HTR-8/SVneo (cell line): ENCODE data around the gene STK39.
"Not testable (repeated sequence)": the region's sequence is repeated elsewhere in the genome, so short reads cannot be mapped to it uniquely, and the experiment has no call there.

ENCODE experiments used
- DNase-seq: peaks from one replicate; pipeline ENCODE4 v3.0.0; 2011; ENCODE audit warnings: low spot score, mixed read lengths; ENCODE audit not compliant: insufficient read length
- FAIRE-seq: peaks from 2 replicates; lab custom pipeline; 2011; peaks lifted over from hg19 to GRCh38; lab: Jason Lieb, UNC

STK39 gene

DNA sequence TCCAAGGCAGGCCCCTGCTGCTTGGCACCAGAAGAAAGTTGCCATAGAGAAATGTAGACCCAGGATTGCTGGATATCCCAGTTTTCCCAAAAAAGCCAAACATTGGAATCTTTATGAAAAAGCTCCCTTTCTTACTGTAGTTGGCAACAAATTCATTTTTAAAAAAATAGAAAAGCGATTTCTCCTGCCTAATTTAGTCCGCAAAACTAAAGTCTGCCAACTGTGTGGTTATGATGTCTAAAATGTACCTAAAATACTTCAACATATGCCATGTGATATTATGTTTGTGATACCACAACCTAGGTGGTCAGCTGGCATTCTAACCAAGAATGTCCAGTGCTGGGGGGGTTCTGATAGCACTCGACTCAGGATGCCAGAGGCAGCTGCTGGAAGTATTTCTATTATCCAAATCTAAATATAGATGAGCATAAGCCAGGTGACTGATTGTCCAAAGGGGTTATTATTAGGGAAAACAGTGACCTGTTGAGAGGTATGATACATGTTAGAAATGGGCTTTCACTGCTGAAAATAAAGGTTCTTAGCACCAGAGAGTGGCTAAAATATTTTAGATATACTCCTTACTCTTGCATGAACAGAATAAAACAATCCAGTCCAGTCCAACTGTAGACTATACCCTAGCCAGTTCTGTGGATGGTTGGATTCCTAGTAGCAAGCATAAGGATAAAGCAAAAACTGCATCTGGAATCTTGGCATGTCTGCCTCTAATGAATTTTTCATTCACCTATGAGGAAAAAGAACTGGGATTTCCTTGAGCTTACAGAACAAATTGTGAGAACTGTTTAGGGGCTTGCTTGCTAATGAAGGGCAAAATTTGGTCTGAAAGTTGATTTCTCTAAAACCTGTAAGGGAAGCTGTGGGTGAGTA lies 101.7 kb downstream of the STK39 start:
- FAIRE-seq (no peak), DNase-seq (no peak)

DNA sequence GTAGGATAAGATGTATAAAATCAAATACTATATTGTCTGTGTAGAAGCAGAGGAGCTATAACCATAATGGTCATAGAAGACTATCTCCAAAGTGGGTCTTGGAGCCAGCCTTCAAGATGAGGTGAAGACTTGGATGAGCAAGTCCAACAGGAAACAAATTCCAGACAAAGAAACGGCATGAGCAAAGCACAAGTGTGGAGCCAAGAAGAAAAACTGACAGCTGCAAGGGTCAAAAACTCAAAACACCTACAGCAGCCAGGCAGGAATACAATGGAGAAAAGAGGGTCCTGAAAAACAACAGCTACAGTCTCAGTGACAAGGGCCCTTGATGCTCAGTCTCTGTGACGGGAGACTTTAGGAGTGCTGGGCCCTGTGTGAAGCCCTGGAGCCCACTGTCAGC lies 102.4 kb downstream of the STK39 start:
- DNase-seq = no peak
- FAIRE-seq = no peak

DNA sequence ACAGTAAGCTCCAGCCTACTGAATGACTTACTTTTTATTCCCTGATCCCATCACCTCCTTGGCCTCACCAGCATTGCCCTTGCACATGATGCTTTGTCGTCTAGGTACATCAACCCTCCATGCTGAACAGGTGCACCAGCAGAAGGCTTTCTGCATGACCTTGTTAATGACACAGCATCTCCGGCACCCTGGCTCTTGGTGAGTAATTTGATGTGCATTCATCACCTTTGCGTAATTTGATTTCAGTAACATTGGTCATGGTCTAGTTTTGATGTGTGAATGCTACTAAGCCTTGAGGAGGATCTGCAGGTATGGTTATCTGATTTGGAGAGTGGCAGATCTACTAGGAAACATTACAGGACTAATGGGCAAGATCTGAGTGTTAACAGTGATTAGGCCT lies 103.6 kb downstream of the STK39 start:
- peak; percentile 13 for FAIRE-seq
- no peak for DNase-seq

DNA sequence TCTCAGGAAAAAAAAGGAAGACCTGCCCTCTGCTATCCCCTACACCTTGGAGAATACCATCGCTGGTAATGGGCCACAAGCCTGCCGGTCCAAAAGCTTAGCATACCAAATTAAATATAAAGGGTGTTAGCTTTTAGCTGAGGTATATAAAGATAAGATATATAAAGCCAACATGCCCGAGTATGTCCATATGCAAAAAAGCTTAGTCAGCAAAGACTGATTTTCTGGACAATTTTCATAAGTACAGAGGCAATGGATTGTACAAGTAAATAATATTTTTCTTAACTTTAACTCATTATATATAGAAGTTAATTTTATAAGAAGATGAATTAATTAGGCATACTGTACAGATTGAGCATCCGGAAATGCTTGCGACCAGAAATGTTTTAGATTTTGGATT lies 106.5 kb downstream of the STK39 start:
- DNase-seq = no peak
- no peak for FAIRE-seq

DNA sequence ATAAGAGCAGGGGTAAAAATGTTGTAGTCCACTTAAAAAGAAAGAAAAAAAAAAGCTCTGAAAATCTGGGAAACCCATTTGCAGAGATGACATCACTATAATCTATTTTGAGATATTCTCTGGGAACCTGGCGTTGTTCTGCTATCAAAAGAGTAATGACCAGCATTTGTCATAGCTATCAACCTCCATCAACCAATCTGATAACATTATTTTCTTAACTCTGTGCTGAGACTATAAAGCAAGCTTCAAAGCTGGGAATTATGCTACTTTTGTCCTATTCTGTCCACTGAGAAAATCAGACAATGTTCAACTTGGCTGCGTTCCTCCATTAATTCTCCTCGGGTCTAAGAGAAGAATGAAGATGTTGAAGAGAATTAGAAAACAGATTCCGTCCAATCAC lies 107.5 kb downstream of the STK39 start:
- FAIRE-seq (no peak), DNase-seq (no peak)

DNA sequence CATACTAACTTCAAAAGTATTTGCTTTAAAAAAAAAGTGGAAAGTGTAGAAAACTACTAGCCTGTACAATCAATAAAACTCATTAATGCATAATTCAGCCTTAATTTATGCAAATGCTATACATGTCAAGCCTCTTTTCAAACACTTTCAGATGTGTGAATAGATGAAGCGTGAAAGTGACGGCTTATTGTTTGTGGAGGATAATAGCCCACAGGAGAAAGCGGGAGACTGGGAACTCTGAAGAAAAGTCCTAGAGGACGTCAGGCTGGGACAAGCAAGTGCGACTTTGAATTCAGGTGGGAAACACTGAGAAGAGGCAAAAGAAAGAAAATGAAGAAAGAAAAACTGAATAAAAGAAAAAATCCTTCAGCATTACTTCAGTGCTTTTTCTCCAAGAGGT lies 108.5 kb downstream of the STK39 start:
- FAIRE-seq = no peak
- DNase-seq = no peak

DNA sequence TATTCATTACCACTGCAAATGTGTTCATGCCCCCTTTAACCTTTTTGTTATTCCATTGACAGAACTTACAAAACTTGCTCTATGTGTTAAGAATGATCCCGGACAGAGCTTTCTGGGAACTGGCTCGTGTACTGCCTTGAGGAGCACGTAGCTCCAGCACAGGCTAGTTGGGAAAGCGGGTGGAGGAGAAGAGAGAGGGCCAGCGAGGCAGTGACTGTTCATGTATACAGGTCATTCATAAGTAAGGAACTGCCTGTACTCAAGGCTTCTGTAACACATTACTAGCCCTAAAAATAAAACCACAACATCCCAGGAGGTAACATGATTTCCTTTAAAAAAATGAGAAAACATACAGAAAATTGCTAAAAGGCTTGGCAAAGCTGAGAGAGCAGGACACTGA lies 109.0 kb downstream of the STK39 start:
- FAIRE-seq (no peak), DNase-seq (no peak)

DNA sequence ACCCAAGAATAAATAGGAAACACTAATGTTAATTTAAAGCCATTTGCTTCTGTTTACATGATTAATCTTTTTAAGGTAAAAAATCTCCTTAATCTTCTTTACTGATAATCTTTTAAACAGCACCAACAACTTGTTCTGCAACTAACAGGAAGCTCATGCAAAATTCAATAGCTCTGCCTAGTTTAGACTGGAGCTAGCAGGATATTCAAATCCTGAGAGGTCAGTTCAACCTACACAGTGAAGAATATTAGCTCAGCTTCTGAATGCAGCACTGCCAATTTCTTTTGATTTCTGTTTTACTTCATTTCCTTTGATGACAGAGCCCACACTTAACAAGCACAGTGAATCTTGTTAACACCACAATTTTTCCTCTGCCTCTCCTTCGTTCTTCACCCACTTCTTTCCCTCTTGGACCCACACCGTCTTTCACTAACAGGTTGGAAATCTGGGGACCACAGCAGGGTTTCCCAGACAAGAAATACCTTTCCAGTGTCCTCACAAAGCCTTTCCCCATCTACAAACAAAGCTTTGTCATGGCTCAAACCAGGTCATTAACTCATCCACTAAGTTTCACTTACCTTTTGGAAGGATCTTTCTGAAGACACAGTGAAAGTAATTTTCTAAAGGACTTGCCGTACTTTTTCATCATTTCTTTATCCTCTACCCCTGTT lies 109.8 kb downstream of the STK39 start:
- DNase-seq = no peak
- FAIRE-seq = no peak

DNA sequence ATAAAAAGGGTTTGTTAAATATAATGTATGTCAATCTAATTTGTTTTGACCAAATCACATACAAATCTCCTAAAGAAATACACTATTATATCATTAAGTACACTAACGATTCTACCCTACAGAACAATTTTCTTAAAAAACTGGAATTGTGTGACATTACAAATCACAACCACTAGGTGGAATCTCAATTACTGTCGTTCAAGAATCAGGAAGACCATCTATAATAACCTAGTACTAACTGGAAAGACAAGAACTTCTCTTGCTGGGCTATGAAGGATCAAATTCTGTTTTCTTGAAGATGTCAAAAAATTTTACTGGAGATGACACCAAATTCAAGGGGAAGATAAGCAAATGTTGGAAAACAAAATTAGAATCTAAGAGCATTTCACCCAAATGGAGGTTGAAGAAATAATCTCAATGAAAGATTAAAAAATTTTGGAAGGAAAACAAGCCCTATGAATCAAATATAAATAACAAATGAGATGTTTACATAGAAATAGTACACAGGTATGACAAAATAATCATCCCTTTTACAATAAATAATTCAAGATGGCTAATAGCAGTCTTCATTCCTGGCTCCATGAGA lies 110.9 kb downstream of the STK39 start:
- FAIRE-seq = no peak

DNA sequence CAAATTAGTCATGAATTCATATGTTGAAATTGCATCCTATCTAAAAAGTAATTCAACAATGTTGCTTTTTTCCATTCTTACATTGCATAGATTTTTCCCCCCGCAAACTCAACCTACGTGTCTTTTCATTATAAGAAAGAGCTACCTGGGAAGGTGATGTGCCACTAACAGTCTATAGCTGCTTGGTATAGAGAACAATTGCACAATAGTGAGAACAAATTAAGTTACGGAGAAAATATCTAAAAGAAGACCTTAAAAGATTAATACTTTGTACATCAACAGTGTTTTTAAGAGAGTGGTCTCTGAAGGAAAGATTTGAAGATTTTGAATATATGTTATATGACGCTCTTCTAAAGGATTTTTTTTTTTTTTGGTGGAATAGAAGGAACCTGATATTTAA lies 111.8 kb downstream of the STK39 start:
- DNase-seq = no peak
- no peak for FAIRE-seq

More for the DNA sequence above, 110.9 kb downstream of the STK39 start:
- peak; percentile 23 for DNase-seq

DNA sequence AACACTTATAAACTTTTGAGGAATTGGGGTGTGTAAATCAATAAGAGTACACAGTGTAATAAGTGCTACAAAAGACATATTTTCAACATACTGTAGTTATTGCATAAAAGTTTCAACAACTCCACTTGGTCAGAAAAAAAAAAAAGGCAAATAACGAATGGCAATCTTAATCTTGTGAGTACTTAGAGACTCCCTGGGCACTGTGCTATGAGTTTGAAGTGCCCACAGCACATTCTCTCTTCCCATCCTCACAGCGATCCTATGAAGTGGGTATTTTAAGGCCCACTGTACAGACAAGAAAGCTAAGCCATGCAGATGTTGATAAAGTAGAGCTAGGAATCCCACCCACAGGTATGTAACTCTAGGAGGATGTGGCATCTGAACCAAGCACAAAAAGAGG lies 112.3 kb downstream of the STK39 start:
- FAIRE-seq (no peak), DNase-seq (no peak)

DNA sequence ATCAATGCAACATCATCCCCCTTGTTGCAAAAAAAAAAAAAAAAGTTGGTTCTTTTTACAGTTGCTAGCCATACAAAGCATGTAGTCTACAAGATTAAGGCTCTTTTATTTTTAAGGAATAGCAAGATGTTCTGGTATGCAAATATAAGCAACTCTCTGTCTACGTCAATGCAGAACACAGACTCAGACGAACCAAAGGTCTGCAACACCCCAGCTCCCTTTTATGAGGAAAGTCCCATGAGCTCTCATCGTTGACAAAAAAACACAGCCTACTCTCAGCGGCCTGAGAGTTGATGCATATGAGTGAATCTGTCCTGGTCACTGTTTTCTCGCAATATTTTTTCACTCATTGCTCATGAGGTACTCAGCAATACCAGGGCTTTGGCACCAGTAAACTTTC lies 112.9 kb downstream of the STK39 start:
- DNase-seq (no peak), FAIRE-seq (no peak)

DNA sequence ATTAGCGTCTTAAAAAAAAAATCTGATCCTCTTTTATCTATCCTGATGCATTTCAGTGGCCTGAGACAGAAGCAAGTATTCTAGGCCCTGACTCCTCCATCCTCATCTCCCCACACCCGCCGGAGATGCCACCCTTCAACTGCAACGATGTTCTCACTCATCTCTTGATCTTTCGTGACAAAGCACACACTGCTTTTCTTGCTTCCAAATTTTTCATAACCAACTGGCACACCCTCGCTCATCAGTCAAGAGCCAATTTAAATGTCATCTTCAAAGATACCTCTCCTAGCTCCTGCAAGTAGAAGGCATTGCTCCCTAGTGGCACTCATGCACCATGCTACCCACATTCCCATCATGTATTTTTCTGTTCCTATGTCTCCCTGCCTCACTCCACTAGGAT lies 115.0 kb downstream of the STK39 start:
- FAIRE-seq = no peak
- no peak for DNase-seq

DNA sequence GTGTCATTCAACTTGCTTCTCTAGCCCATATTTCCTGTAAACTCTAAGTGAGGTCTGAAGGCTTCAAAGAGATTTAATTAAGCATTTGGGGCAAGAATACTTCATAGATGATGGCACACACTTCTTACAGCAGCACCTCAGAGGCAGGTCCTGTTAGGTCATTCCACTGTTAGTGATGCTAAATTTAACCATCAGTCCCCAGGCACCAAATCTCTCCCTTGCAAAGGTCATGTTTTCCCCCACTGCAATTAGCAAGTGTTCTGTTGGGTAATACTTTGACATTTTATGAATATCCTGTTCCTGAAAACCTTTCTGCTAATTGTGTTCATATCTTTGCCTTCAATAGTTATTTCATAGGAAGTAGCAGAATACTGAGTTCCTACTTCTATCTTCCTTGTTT lies 117.0 kb downstream of the STK39 start:
- FAIRE-seq = no peak
- no peak for DNase-seq

DNA sequence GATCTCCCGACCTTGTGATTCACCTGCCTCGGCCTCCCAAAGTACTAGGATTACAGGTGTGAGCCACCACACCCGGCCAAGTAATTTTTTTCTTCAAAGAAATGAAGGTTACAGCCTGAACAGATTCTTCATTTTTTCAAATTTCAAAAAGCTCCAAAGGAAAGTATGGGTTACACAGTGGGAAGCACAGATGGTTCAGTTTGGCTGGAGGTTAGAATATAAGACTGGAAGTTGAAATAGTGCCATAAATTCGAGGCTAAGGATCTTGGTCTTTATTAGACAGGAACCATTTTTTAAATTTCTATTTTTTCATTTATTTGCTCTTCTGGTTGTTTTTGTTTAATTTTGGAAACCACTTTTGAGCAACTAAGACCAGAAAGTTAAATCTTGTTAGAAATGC lies 120.0 kb downstream of the STK39 start:
- FAIRE-seq (no peak), DNase-seq (no peak)

DNA sequence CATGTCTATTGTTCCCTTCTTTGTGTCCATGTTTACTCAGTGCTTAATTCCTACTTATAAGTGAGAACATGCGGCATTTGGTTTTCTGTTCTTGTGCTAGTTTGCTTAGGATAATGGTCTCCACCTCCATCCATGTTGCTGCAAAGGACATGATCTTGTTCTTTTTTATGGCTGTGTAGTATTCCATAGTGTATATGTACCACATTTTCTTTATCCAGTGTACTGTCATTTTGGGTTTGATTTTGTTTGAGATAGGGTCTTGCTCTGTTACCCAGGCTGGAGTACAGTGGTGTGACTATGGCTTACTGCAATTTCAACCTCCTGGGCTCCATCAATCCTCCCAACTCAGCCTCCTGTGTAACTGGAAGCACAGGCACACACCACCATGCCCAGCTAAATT lies 125.2 kb downstream of the STK39 start:
- not testable (repeated sequence) for DNase-seq, FAIRE-seq

DNA sequence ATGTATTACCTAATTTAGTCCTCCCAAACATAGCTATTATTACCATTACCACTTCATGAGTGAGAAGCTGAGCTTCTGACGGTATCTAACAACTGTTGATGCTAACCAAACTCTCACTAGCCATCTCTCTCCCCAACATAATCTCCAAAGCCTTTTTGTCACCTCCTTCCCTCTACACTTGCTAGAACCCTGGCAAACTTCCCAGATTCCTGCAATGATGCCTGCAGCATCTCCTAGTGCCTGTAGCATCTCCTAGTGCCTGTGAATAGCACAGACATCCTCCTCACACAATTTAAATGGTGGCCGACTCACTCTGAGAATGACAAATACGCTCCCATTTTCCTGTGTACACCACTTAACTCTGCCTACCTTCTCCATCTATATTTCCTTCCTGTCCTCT lies 126.7 kb downstream of the STK39 start:
- DNase-seq = no peak
- no peak for FAIRE-seq

DNA sequence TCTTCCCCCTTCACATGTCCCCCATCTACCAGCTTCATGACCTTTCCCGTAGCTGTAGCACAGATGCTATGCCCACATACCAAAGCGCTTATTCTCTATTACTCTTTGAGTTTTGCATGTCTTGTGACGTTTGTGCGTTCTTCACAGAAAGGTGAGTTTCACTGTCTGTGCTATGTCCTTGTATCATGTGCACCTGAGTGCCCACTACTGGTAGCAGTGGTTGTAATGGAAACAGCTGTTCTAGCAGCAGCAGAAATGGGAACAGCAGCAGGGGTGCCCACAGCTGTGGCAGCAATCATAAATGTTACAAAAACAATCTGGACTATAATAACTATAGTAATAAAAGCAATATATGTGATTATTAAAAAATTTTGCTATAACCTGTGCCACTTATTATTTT lies 127.1 kb downstream of the STK39 start:
- DNase-seq (no peak), FAIRE-seq (no peak)

DNA sequence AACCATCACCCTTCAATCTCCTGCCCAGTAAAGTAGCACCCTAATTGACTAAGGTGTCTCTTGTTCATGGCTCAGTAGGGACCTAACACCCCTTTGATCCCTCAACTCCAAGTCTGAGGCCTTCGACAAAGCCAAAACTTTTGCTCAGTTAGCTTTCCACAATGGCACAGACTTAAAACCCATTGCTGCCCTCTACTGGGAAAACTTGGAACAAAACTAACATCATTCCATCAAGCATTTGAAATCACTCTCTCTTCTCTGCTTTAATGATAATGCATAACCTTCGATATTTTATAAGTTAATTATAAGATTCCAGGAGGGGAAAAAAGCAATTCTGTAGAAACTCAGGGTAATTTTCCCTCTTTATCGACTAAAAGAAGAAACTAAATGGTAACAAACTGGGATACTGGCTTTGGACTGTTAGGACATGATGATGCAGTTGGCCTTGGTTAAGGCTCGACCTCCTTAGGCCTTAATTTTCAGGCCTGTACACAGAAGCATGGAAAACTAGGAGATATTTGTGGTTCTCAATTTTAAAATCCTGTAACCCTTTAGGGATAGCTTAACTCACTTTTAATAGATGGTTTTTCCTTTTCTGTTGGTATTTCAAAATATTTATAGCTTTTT lies 127.8 kb downstream of the STK39 start:
- peak; percentile 20 for DNase-seq
- no peak for FAIRE-seq

DNA sequence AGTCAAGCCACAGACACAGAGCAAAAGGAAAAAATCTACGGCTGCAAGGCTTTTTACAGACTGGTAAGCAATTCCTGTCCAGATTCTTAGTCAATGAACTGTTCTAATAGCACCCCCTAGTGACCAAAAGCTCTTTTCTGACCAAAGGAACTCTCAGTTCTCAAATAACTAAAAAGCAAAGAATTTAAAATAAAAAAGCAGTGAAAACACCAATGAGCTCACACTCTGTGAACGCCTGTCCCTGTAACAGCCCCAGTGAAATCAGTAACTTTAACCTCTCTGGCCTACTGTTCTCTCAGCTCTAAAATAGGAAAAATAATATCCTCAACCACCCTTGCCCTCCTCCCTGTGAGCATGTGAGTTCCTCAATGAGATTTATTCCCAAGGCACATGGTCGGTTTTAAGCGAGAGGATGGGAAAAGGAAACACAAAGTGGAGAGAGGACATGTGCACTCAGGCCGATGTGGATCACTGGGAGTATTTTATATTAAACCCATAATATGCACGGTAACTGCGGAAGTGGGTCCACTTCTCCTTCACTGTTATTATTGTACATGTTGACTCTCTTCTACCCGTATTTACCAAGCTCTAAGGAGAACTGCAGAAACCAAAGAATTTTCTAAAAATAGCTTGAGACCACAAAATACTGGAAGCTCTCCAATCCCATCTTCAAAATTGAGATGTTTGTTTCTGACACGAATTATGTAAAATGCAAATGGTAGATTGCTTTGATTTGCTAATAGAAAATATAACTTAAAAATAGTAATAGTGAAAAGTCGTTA lies 128.5 kb downstream of the STK39 start:
- FAIRE-seq = no peak
- DNase-seq = peak; percentile 5
